Activated B cell treated with CpG ODN at 0.5 μM for 24 hours (primary cell): ENCODE data around the gene B3GAT1. TPM values are rescaled to one million over a fixed set of nuclear protein-coding genes. Genes with fewer than 3 reads are reported as not detected.

Experiments used
- ATAC-seq: fragments of 200-7000 bp; cut with Tn5 transposase; one replicate; pipeline ENCODE4 v1.10.0; 2021; ENCODE audit warnings: low read depth, mild to moderate bottlenecking, moderate library complexity
- CTCF ChIA-PET: fragments of 350-600 bp; sonication (Branson Sonifier 250); formaldehyde crosslinking; loops from one replicate; lab custom pipeline; 2021; ENCODE audit warnings: antibody characterized with exemption; lab: Charles Lee
- POLR2A ChIA-PET: fragments of 350-600 bp; sonication (Branson Sonifier 250); formaldehyde crosslinking; loops from one replicate; lab custom pipeline; 2021; ENCODE audit warnings: antibody characterized with exemption; lab: Charles Lee
- DNase-seq: peaks from one replicate; pipeline ENCODE4 v3.0.0; 2022
- H3K27ac Mint-ChIP-seq: one replicate; pipeline ENCODE4 v1.8.0; 2020; ENCODE audit warnings: mixed read lengths
- H3K27me3 Mint-ChIP-seq: one replicate; pipeline ENCODE4 v1.8.0; 2021; ENCODE audit warnings: mixed read lengths
- H3K36me3 Mint-ChIP-seq: one replicate; pipeline ENCODE4 v1.8.0; 2021; ENCODE audit warnings: low read depth, mixed read lengths
- H3K4me1 Mint-ChIP-seq: one replicate; pipeline ENCODE4 v1.8.0; 2021; ENCODE audit warnings: mixed read lengths
- H3K4me3 Mint-ChIP-seq: one replicate; pipeline ENCODE4 v1.8.0; 2020; ENCODE audit warnings: mild to moderate bottlenecking, mixed read lengths
- H3K9me3 Mint-ChIP-seq: one replicate; pipeline ENCODE4 v1.8.0; 2020; ENCODE audit warnings: mixed read lengths
- CTCF ChIP-seq: fragments of 200-600 bp; IDR thresholded peaks from one replicate; pipeline ENCODE4 v1.8.0; 2022; ENCODE audit warnings: antibody characterized with exemption, mild to moderate bottlenecking
- intact Hi-C: fragments of 100-400 bp; cut with micrococcal nuclease; formaldehyde crosslinking; loops from one replicate; pipeline ENCODE4 v1.15.1; 2024
- total RNA-seq: library from RNA; stranded (reverse); gene quantifications from 2 replicates; pipeline ENCODE4 v1.2.3, GENCODE V29; 2022

The B3GAT1 gene
- total RNA-seq, 1 donor from 2014 or later: not detected

- ATAC-seq: no peak
Measured at GRCh38 chr11:134358856-134359490, 53.1 kb downstream of the B3GAT1 start.

GRCh38 chr11:134358165-134358855, 53.7 kb downstream of the B3GAT1 start:
- intact Hi-C loops: no loop called here
- Mint-ChIP-seq H3K36me3 (no peaks in the 10 kb centered on the region), H3K27ac (no peak overlapping the region), H3K27me3 (peaks cover 14% of the 10 kb centered on the region), H3K9me3 (peaks cover 5% of the 10 kb centered on the region), H3K4me1 (no peaks in the 10 kb centered on the region), H3K4me3 (no peak overlapping the region)
- CTCF ChIA-PET: no interaction called here
- no peak for TF ChIP-seq CTCF
- DNase-seq (no peak), ATAC-seq (no peak)
- POLR2A ChIA-PET: no interaction called here

More at GRCh38 chr11:134358856-134359490, 53.1 kb downstream of the B3GAT1 start:
- no peaks in the 10 kb centered on the region for H3K9me3 Mint-ChIP-seq
- no peaks in the 10 kb centered on the region for H3K36me3 Mint-ChIP-seq
- TF ChIP-seq CTCF: no peak
- ChIA-PET CTCF (no interaction called here), POLR2A (no interaction called here)
- no peak overlapping the region for H3K4me3 Mint-ChIP-seq
- no peak overlapping the region for H3K27ac Mint-ChIP-seq
- no peak for DNase-seq
- intact Hi-C loops: no loop called here
- no peaks in the 10 kb centered on the region for H3K4me1 Mint-ChIP-seq
- H3K27me3 Mint-ChIP-seq: peaks cover 13% of the 10 kb centered on the region

- no peak for TF ChIP-seq CTCF
- Mint-ChIP-seq H3K4me1 (no peaks in the 10 kb centered on the region), H3K9me3 (peaks cover 6% of the 10 kb centered on the region), H3K36me3 (no peaks in the 10 kb centered on the region), H3K4me3 (no peak overlapping the region), H3K27me3 (peaks cover 14% of the 10 kb centered on the region), H3K27ac (no peak overlapping the region)
- no peak for ATAC-seq
- POLR2A ChIA-PET: no interaction called here
- CTCF ChIA-PET: no interaction called here
- no peak for DNase-seq
- intact Hi-C loops: no loop called here
Measured at GRCh38 chr11:134357545-134357839, 54.5 kb downstream of the B3GAT1 start.

DNA sequence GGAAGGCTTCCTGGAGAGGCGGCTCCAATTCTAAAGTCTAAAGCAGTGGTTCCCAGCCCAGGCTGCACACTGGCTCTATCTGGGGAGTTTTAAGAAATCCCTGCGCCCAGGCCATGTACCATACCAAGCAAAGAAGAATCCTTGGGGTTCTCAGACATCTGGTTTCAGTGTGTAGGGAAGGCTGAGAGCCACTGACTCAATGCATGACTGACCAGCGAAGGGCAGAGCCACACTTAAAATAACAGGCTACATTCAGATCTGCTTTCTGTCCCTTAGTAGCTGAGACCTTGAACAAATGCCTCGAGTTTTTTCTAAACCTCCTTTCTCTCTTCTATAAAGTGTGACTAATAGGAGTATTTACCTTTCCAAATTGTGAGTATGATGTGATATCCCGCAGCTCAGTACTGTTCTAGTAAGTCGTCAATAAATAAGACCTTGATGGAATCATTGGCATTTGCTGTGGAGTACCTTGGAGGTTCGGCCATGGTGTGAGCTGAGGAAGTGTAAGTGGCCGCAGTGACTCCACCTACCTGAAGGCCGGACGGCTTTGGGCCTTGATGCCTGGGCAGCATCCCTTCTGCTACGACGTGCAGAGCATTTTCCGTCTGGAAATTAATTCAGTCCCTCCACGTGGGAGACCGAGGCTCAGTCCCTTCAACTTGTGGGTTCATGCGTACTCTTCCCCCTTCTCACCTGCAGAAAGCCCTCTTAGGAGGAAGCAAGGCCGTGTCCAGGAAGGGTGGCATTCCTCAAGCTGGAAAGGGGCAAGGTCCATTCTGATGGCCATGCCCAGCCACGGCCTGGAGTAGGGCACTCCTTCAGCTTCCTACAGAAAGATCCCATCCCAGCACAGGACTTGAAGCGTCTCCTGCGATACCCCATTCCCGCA, 55.1 kb downstream of the B3GAT1 start:
- Mint-ChIP-seq H3K9me3 (peaks cover 6% of the 10 kb centered on the region), H3K27ac (no peak overlapping the region), H3K36me3 (no peaks in the 10 kb centered on the region), H3K4me1 (no peaks in the 10 kb centered on the region), H3K4me3 (no peak overlapping the region), H3K27me3 (peaks cover 11% of the 10 kb centered on the region)
- POLR2A ChIA-PET: no interaction called here
- ATAC-seq (no peak), DNase-seq (no peak)
- CTCF ChIA-PET: no interaction called here
- intact Hi-C loops: no loop called here
- TF ChIP-seq CTCF: no peak

- Mint-ChIP-seq H3K4me1 (no peaks in the 10 kb centered on the region), H3K36me3 (no peaks in the 10 kb centered on the region), H3K9me3 (peaks cover 6% of the 10 kb centered on the region), H3K4me3 (no peak overlapping the region), H3K27ac (no peak overlapping the region), H3K27me3 (peaks cover 6% of the 10 kb centered on the region)
- intact Hi-C loops: no loop called here
- ChIA-PET POLR2A (no interaction called here), CTCF (no interaction called here)
- DNase-seq (no peak), ATAC-seq (no peak)
- TF ChIP-seq CTCF: no peak
Measured at GRCh38 chr11:134355656-134356055, 56.4 kb downstream of the B3GAT1 start.
